Stimulated activated CD4-positive, alpha-beta T cell treated with anti-CD3 and anti-CD28 coated beads, Interleukin-1b, Interleukin-23, amount 100 ng/mL, for 1 hour (primary cell): ENCODE results near the gene CPNE1.
A peak's percentile ranks its signal among the peaks of the same experiment; 100 is the strongest.
"Not testable (repeated sequence)": the region's sequence is repeated elsewhere in the genome, so short reads cannot be mapped to it uniquely, and the experiment has no call there.

Source experiments
- DNase-seq, 2 donors: peaks; one replicate each; pipeline ENCODE4 v3.0.0-alpha.2; 2020; ENCODE audit warnings: low read depth in 2 of 2

CPNE1 gene

GRCh38 chr20:35698298-35699126, 33.8 kb upstream of the CPNE1 start:
- no peak for DNase-seq

- DNase-seq, result no peak
Measured at GRCh38 chr20:35697696-35698297, 33.1 kb upstream of the CPNE1 start.

GRCh38 chr20:35695978-35696377, 31.3 kb upstream of the CPNE1 start:
- DNase-seq, result no peak

GRCh38 chr20:35695245-35695749, 30.6 kb upstream of the CPNE1 start:
- no peak for DNase-seq

GRCh38 chr20:35690265-35690664, 25.6 kb upstream of the CPNE1 start:
- no peak for DNase-seq

GRCh38 chr20:35686872-35687271, 22.2 kb upstream of the CPNE1 start:
- not testable (repeated sequence) for DNase-seq

- not testable (repeated sequence) for DNase-seq
Measured at GRCh38 chr20:35685368-35685767, 20.7 kb upstream of the CPNE1 start.

GRCh38 chr20:35681960-35682359, 17.3 kb upstream of the CPNE1 start:
- DNase-seq, result no peak

- DNase-seq, result no peak
Measured at GRCh38 chr20:35680452-35681183, 15.9 kb upstream of the CPNE1 start.

GRCh38 chr20:35674921-35675320, 10.2 kb upstream of the CPNE1 start:
- DNase-seq, result no peak

- DNase-seq, result no peak
Measured at GRCh38 chr20:35673884-35674283, 9.2 kb upstream of the CPNE1 start.

- no peak for DNase-seq
Measured at GRCh38 chr20:35669681-35670080, 5.0 kb upstream of the CPNE1 start.

- no peak for DNase-seq
Measured at GRCh38 chr20:35669221-35669620, 4.5 kb upstream of the CPNE1 start.

- no peak for DNase-seq
Measured at GRCh38 chr20:35665949-35666288, 1.2 kb upstream of the CPNE1 start.

GRCh38 chr20:35663516-35664465, 909 bp downstream of the CPNE1 start:
- peak; percentile 18 to 27 for DNase-seq

- DNase-seq, result no peak
Measured at GRCh38 chr20:35662551-35662950, 2.1 kb downstream of the CPNE1 start.

GRCh38 chr20:35661908-35662307, 2.8 kb downstream of the CPNE1 start:
- no peak for DNase-seq

GRCh38 chr20:35661053-35661452, 3.6 kb downstream of the CPNE1 start:
- DNase-seq, result no peak

- no peak for DNase-seq
Measured at GRCh38 chr20:35660122-35660937, 4.4 kb downstream of the CPNE1 start.

- DNase-seq, result no peak
Measured at GRCh38 chr20:35657271-35657670, 7.4 kb downstream of the CPNE1 start.

- DNase-seq, result no peak
Measured at GRCh38 chr20:35654415-35654814, 10.3 kb downstream of the CPNE1 start.
